ENCODE data around the gene UNC13B. TPM values are rescaled to one million over a fixed set of nuclear protein-coding genes. Genes with fewer than 3 reads are reported as not detected.

The UNC13B gene
- total and polyA plus RNA-seq, 9 of the 15 experiments (the other 6 are each of a cell fraction or from before 2014, with no cell fraction given), result 2.4 to 11.5 (median 8.6) TPM

GRCh38 chr9:35294066-35294465 is 132.3 kb downstream of the UNC13B start:
- WGBS (ENCODE audit: insufficient coverage, low coverage, missing lambda C conversion rate), result 0% methylated on average over 4 of the region's 6 CpGs
- peak in 1 of 4 experiments; percentile 6 for DNase-seq (ENCODE audit: extremely low read depth in 1 of 4, low spot score in 3 of 4)
- Histone ChIP-seq H3K4me1 (replicated peaks in 1 of 2; ENCODE audit: control insufficient read depth in 2 of 2, insufficient read depth in 2 of 2, low read length in 2 of 2) (peaks cover 0 to 2% of the 10 kb centered on the region in 2 experiments; a peak in 1 of 5 replicates), H4K20me1 (replicated peaks; ENCODE audit: control insufficient read depth, insufficient read depth, low read length) (no peaks in the 10 kb centered on the region), H3K9me1 (ENCODE audit: control insufficient read depth, insufficient read depth, low read length) (no peaks in the 10 kb centered on the region), H3K27me3 (ENCODE audit: control insufficient read depth in 2 of 2, insufficient read depth in 2 of 2, low read length in 2 of 2) (no peaks in the 10 kb centered on the region), H3K79me2 (ENCODE audit: control insufficient read depth, insufficient read depth, low read length) (no peaks in the 10 kb centered on the region), H3K9me3 (replicated peaks; ENCODE audit: control insufficient read depth, insufficient read depth, low read depth, low read length) (no peaks in the 10 kb centered on the region), H3K4me3 (no peak overlapping the region), H3K27ac (ENCODE audit: extremely low read depth, low read depth, low read length) (no peak overlapping the region), H3K4me2 (ENCODE audit: insufficient read depth, low read length) (no peak overlapping the region), H2AFZ (ENCODE audit: low read depth, low read length) (no peak overlapping the region), H3K36me3 (ENCODE audit: control insufficient read depth, insufficient read depth, low read length) (no peaks in the 10 kb centered on the region), H3K9ac (ENCODE audit: insufficient read depth in 1 of 2, low read depth in 2 of 2, low read length in 2 of 2) (no peak overlapping the region)
- intact Hi-C loops (cut with micrococcal nuclease) (no loop called here), in situ Hi-C loops (cut with MboI) (no loop called here)
- CTCF ChIA-PET (ENCODE audit: low intra/inter-chr PET ratio), result no interaction called here
- no TSS peak for BruUV-seq (replicated peaks)
- ATAC-seq, result no peak
- no peak for FAIRE-seq
- POLR2A ChIA-PET, result no interaction called here
- TF ChIP-seq, protein P1, sequence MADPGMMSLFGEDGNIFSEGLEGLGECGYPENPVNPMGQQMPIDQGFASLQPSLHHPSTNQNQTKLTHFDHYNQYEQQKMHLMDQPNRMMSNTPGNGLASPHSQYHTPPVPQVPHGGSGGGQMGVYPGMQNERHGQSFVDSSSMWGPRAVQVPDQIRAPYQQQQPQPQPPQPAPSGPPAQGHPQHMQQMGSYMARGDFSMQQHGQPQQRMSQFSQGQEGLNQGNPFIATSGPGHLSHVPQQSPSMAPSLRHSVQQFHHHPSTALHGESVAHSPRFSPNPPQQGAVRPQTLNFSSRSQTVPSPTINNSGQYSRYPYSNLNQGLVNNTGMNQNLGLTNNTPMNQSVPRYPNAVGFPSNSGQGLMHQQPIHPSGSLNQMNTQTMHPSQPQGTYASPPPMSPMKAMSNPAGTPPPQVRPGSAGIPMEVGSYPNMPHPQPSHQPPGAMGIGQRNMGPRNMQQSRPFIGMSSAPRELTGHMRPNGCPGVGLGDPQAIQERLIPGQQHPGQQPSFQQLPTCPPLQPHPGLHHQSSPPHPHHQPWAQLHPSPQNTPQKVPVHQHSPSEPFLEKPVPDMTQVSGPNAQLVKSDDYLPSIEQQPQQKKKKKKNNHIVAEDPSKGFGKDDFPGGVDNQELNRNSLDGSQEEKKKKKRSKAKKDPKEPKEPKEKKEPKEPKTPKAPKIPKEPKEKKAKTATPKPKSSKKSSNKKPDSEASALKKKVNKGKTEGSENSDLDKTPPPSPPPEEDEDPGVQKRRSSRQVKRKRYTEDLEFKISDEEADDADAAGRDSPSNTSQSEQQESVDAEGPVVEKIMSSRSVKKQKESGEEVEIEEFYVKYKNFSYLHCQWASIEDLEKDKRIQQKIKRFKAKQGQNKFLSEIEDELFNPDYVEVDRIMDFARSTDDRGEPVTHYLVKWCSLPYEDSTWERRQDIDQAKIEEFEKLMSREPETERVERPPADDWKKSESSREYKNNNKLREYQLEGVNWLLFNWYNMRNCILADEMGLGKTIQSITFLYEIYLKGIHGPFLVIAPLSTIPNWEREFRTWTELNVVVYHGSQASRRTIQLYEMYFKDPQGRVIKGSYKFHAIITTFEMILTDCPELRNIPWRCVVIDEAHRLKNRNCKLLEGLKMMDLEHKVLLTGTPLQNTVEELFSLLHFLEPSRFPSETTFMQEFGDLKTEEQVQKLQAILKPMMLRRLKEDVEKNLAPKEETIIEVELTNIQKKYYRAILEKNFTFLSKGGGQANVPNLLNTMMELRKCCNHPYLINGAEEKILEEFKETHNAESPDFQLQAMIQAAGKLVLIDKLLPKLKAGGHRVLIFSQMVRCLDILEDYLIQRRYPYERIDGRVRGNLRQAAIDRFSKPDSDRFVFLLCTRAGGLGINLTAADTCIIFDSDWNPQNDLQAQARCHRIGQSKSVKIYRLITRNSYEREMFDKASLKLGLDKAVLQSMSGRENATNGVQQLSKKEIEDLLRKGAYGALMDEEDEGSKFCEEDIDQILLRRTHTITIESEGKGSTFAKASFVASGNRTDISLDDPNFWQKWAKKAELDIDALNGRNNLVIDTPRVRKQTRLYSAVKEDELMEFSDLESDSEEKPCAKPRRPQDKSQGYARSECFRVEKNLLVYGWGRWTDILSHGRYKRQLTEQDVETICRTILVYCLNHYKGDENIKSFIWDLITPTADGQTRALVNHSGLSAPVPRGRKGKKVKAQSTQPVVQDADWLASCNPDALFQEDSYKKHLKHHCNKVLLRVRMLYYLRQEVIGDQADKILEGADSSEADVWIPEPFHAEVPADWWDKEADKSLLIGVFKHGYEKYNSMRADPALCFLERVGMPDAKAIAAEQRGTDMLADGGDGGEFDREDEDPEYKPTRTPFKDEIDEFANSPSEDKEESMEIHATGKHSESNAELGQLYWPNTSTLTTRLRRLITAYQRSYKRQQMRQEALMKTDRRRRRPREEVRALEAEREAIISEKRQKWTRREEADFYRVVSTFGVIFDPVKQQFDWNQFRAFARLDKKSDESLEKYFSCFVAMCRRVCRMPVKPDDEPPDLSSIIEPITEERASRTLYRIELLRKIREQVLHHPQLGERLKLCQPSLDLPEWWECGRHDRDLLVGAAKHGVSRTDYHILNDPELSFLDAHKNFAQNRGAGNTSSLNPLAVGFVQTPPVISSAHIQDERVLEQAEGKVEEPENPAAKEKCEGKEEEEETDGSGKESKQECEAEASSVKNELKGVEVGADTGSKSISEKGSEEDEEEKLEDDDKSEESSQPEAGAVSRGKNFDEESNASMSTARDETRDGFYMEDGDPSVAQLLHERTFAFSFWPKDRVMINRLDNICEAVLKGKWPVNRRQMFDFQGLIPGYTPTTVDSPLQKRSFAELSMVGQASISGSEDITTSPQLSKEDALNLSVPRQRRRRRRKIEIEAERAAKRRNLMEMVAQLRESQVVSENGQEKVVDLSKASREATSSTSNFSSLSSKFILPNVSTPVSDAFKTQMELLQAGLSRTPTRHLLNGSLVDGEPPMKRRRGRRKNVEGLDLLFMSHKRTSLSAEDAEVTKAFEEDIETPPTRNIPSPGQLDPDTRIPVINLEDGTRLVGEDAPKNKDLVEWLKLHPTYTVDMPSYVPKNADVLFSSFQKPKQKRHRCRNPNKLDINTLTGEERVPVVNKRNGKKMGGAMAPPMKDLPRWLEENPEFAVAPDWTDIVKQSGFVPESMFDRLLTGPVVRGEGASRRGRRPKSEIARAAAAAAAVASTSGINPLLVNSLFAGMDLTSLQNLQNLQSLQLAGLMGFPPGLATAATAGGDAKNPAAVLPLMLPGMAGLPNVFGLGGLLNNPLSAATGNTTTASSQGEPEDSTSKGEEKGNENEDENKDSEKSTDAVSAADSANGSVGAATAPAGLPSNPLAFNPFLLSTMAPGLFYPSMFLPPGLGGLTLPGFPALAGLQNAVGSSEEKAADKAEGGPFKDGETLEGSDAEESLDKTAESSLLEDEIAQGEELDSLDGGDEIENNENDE (IDR thresholded peaks at IDR 0.05; ENCODE audit: low read depth, low read length), result no peak
- TF ChIP-seq KDM4B (IDR thresholded peaks at IDR 0.05; ENCODE audit: borderline replicate concordance in 2 of 2, low read depth in 1 of 2) (no peak), DLX4 (CRISPR knock-in tag; IDR thresholded peaks at IDR 0.05) (no peak), ARID1B (IDR thresholded peaks at IDR 0.05) (peak; percentile 60), SMARCA4 (IDR thresholded peaks at IDR 0.05) (no peak), ESRRA (IDR thresholded peaks at IDR 0.05; ENCODE audit: borderline replicate concordance, low read depth) (no peak), RCOR1 (IDR thresholded peaks at IDR 0.05; ENCODE audit: borderline replicate concordance in 1 of 2, low read depth in 2 of 2, low read length in 2 of 2) (no peak), TAL1 (IDR thresholded peaks at IDR 0.05) (peak; percentile 50), NCOR1 (IDR thresholded peaks at IDR 0.05) (peak; percentile 23; the same call in 1 of the 2 replicates), TEAD4 (IDR thresholded peaks at IDR 0.05; ENCODE audit: low read length) (peak; percentile 47; the same call in 1 of the 2 replicates), TEAD4 (CRISPR knock-in tag; IDR thresholded peaks at IDR 0.05; ENCODE audit: borderline replicate concordance) (no peak), PHTF2 (CRISPR knock-in tag; IDR thresholded peaks at IDR 0.05) (no peak)
